Superior temporal gyrus (tissue), 1 donor: ENCODE data around the gene GRN.
"Not testable (repeated sequence)": the region's sequence is repeated elsewhere in the genome, so short reads cannot be mapped to it uniquely, and the experiment has no call there.

ENCODE experiments used
- DNase-seq: peaks from one replicate; pipeline ENCODE4 v3.0.0-alpha.2; 2016; ENCODE audit errors: extremely low spot score

GRN gene

DNA sequence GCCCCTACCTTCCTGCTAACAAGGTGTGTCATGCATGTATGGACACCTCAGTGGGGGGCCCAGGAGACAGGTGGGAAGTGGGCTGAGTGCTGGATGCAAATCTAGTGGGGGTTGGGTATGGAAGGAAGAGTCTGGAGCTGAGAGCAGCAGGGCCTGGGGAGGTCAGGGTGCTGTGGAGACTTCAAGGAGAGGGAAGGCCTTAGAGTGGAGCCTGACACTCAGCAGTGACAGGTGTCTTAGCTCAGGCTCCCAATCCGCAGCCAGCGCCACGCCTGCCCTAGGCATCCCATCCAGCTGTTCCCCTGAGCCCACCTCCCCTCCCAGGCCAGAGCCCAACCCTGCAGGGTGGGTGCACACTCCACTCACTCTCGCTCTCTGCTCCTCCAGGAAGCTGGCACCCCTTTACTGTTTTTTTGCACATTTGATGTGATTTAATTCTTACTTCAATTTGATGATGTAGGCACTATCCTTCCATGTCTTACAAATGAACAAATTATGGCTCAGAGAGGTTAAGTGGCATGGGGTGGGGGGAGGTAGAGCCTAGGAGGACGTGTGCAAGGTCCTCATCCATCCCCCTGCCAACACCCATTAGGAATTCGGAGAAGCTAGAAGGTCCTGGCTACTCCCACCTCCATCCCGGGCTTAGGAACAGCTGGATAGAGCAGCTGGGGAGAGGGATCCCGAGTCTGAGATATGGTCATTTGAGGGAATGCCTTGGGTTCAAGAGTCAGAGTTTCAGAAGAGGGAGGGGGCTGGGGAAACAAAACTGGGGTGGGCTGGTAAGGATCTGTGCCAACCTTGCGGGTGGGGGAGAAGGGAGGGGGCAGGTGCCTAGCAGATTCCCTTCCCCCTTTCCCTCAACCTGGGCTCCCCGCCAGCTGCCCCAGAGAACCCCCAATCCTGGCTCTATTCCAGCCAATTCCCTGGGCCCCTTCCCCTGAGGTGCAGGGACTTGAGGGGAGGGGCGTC, 16.5 kb downstream of the GRN start:
- no peak for DNase-seq

DNA sequence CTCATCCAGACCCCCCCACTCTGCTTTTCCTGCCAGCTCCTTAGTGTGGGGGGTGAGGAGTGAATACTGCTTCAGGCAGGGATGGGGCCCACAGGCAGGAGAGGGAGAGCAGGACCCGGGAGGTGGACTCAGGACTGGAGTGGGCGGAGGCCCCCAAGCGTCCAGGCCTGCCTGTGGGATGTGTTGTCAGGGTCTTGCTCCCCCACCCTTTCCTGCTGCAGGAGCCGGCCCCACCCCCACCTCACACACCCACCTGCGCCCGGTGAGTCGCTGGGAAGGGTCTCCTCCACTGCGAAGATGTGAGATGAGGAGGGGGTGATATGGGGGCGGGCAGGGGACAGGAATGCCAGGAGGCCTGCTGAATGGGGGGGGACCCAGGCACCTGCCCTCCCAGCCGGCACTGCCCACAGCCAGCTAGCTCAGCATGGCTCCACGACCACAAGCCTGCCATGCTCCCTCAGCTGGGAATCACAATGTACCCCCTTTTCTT, 17.4 kb downstream of the GRN start:
- no peak for DNase-seq

DNA sequence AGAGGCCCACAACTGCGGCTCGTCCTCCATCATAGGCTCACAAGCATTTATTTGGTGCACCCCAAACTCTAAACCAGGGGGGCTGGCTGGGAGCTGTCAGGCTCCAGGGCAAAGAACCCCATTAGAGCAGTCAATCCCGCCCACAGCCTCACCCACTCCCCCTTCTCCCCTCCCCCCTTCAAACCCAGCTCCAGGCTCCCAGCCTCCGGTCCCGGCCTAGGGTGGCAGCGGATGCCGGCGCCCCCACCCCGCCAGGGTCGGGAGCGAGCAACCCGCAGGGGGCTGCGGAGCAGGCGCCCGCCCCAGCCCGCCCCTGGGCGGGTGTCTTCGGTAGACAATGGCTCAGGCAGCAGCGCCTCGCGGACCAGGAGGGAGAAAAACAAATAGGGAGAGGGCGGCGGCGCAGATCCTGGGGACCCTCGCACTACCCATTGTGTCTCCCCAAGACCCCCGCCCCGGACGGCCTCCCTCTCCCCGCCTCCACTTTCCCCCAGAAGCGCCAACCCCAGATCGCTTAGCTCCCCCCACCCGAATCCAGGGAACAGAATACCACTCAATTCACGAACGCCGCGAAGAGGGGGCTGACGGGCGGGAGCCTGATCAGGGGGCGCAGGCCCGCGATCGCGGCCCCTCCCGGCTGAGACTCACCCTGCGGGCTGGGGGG, 18.0 kb downstream of the GRN start:
- DNase-seq, result no peak

DNA sequence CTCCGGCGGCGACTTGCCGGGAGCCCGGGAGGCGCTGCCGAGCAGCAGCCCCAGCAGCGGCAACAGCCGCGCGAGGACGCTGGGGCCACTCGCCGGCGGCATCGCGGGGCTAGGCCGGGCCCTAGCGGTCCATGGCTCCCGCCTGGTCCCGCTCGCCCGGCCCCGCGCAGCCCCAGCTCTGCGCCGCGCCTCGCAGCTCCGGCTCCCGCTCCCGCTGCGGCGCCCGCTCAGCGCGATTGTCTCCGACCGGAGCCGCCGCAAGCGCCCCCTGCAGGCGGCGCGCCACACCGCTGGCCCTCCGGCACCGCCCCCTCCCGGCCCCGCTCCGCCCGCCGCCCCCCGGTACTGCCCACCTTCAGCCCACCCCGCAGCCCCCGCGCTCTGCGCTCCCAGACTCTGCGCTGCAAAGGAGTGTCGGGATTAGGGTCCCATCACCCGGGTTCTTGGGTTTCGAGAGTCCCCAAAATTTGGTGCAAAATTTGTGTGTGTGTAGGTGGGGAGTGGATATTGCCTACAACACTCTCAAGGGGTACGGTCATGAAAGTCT, 18.6 kb downstream of the GRN start, which contains the start of gene FAM171A2:
FAM171A2 (minus strand) TSS at position 241 of the 547 bp plus-strand sequence; CDS start at position 102, 139 bp downstream.
- peak; percentile 53 for DNase-seq

DNA sequence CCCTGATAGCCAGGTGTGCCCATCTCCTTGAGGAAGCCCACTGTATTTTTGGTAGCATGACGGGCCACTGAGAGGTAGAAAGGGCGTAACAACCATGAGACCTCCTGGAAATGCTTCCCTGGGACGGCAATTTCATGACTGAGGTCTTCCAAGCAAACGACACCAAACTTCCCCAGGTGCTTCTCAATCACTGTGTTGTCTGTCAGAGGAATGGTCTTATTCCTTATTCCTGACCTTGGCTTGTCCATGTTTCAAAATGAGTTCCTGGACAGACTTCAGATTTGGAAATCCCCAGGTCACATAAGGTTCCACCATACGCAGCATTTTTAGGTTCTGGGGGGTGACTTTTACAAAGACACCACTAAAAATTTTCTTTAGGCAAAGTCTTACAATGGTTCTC, 19.9 kb downstream of the GRN start:
- DNase-seq, result not testable (repeated sequence)

DNA sequence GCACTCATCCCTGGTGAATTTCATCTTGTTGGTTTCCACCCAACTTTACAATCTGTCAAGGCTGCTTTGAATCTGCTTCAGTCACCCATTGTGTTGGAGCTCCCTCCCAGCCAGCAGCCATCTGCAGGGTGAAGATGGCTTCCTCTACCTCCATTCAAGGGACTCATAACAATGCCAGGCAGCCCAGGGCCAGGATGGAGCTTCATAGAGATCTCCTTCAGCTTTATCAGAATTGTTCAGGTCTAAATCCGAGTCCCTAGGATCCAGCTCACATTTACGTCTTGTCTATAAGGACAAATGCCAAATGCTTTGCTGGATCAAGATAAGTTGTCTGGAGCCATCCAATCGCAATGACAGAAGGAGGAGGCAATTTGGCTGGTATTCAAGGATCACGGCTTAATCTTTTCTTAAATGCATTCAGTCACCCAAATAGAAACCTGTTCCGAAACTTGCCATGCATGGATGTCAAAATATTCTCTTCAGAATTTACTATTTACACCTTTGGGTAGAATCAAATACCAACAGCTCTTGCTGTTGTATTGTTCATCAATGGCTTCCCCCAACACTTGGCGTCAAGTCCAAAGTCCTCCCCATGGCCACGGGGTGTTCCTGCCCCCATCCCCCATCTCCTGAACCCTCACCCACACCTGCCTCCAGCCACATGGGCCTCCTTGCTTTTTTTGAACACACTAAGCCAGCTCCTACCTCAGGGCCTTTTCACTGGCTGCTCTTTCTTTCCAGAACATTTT, 22.3 kb downstream of the GRN start:
- DNase-seq, result peak; percentile 65

DNA sequence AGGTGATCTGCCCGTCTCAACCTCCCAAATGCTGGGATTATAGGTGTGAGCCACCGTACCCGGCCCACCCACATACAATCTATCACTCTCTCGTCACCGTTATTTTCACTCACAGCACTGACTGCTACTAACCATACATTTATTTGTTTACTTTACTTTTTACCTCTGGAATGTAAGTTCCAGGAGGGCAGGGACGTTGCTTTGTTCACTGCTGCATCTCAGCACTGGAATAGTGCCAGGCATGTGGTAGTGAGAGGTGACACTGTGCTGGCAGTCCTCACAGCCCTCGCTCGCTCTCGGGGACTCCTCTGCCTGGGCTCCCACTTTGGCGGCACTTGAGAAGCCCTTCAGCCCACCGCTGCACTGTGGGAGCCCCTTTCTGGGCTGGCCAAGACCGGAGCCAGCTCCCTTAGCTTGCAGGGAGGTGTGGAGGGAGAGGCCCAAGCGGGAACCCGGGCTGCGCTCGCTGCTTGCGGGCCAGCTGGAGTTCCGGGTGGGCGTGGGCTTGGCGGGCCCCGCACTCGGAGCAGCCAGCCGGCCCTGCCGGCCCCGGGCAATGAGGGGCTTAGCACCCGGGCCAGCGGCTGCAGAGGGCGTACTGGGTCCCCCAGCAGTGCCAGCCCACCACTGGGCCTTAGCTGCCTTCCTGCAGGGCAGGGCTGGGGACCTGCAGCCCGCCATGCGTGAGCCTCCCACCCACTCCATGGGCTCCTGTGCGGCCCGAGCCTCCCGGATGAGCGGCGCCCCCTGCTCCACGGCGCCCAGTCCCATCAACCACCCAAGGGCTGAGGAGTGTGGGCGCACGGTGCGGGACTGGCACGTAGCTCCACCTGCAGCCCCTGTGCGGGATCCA, 23.5 kb downstream of the GRN start:
- not testable (repeated sequence) for DNase-seq

DNA sequence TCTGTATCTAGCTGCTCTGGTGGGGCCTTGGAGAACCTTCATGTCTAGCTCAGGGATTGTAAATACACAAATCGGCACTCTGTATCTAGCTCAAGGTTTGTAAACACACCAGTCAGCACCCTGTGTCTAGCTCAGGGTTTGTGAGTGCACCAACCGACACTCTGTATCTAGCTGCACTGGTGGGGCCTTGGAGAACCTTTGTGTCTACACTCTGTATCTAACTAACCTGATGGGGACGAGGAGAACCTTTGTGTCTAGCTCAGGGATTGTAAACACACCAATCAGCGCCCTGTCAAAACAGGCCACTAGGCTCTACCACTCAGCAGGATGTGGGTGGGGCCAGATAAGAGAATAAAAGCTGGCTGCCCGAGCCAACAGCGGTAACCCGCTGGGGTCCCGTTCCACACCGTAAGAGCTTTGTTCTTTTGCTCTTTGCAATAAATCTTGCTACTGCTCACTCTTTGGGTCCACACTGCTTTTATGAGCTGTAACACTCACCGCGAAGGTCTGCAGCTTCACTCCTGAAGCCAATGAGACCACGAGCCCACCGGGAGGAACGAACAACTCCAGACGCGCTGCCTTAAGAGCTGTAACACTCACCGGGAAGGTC, 24.4 kb downstream of the GRN start:
- DNase-seq, result not testable (repeated sequence)

DNA sequence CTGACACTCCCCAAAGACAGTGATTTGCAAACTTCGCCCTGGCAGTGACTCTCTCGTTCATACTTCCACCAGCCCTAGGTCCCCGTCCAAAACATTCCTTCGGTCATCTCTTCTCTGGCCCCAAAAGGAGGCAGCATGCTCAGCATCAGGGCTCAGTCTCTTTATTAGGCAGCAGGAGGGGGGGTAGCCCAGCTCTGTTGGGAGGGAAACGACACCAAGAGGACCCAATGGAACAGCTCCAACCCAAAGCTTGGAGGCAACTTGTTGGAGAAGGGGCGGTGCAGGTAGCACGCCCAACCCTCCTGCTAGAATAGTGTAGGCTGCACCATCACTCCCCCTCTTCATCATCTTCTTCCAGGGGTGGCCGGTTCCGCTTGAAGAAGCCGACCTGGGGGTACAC, 26.9 kb downstream of the GRN start:
- no peak for DNase-seq

DNA sequence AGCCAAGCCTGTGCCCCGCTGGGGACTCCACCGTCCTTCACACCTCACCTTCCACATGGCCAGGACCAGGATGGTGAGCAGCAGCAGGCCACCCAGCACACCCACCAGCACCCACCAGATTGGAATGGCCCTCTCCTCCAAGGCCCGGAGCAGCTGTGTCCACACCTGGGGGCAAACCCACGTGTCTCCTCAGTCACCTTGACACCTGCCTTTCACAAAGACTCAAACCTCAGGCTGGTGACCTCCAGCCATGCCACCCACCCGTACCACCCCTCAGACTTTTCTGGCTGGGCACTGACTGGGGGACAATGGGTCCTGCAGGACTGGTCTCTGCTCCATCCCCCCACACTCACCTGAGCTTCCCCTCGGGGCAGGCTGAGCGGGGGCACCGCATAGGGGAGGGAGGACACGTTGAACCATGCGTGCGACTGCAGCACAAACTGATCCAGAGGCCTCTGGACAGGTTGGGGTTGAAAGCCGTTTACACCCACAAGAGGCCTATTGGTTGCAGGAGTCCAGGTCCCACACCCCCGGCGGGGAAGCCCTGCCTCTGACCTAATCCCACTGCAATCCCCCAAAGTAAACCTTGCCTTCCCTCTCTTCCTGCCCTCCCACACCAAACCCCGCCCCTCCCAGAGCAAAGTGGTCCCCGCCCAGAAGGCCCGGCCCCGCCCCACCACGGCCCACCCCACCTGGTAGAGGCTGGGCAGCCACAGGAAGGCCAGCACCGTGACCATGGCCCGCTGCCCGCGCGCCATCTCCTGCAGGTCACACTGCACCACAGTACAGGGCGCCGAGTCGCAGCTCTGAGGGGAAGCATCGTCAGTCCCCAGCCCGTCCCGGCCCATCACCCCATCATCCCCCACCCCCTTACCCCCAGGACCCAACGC, 29.4 kb downstream of the GRN start:
- no peak for DNase-seq

DNA sequence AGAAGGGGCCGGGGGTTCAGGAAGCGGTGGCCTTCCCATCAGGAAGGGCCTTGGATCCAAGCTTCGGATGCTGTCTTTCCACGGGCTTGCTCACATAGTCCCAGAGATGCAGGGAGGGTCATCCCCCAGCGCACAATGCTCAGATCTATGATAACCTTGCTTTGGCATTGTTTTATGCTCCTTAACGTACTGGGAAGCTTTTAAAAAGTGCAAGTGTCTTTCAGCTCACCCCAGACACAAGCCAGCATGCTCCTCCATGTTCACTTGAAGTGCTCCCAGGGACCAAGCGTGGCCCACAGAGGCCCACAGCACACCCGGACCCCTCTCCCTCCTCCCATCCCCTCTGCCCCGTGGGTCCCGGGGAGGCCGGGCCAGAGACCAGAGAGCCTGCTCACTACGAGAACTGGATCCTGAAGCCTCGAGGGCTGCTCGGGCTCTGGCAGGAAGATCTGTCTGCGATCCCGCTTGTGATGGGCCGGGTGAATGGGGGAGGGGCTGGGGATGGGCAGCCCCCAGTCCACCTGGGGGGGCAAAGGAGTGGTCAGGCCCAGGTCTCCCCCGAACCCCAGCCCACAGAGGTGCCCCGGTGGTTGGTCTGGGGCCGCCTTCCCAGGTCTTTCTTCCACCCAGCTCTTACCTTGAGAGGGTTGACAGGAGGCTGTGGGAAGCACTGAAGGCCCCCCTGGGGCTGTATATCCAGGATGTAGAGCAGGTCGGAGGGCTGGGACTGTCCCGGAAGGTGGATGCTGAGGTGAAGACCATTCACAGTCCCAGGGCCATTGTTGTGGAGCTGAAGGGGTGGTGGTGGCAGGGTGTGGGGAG, 30.3 kb downstream of the GRN start:
- DNase-seq, result no peak

DNA sequence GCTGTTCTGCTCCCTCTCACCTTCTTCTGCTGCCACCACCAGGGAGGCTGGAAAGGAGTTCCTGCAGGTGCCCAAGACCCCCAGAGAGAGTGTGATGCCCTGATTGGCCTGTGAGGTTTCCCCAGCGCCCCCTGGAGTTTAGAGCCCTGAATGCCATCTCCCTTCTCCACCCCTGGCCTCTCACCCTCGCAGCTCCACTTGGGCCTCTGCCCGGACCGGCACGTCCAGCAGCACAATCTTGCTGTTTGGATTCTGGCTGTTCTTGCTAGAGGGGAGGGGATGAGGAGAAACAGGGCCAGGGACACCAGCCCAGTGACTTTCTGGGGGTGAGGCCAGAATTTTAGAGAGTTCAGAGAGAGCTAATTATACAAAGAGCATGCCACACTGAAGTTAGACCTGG, 31.0 kb downstream of the GRN start:
- DNase-seq, result no peak

DNA sequence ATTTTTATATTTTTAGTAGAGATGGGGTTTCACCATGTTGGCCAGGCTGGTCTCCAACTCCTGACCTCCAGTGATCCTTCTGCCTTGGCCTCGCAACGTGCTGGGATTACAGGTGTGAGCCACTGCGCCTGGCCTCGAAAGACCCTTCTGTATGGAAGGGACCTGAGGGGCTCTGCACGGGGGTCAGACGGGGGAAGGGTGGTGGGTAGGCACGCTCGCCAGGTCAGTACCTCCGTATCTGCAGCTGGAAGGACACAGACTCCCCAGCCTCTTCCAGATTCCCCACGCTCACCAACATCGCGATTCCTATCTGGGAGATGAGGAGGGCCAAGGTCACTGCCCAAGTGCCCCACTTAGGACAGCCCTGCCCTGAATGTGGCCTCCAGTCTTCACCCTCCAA, 31.7 kb downstream of the GRN start:
- DNase-seq, result no peak

DNA sequence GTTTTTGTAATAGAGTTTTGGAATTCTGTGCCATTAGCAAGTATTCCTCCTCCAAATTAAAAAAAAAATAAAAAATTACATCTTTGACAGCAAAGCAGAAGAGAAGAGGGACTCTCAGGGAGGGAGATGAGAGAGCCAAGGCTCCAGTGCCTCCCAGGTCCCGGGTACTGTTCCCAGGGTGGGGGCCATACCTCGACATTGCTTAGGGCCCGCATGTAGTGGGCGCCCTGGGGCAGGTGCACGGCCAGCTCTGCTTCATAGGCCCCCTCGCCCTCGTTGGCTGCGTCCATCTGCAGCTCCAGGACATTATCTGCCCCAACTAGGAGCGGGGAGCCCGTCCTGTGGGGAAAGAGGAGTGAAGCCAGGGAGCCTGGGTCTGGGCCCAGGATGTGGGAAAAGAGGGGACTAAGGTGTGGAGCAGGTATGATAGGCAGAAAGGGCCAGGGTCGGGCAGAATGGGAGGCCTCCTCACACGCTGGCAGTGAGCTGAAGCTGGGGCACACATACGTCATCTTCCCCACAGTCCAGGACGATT, 33.1 kb downstream of the GRN start:
- DNase-seq, result no peak

DNA sequence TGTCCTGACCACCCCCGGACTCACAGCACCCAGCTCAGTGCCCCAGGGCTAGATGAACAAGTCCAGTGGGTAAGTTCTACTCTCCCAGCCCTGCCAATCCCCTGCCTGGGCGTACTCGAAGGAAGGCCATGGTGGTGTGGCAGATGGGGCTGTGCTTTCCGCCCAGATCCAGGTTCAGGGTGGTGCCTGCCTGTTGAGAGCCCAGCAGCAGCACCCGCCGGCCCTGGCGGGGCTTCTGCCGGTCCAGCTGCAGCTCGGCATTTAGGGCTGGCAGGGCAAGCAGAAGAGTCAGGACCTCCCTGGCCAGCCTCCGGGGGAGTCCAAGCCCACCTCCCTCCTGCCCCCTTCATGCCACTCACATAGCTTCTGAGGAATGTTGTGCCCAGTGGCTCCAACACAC, 34.8 kb downstream of the GRN start:
- no peak for DNase-seq

DNA sequence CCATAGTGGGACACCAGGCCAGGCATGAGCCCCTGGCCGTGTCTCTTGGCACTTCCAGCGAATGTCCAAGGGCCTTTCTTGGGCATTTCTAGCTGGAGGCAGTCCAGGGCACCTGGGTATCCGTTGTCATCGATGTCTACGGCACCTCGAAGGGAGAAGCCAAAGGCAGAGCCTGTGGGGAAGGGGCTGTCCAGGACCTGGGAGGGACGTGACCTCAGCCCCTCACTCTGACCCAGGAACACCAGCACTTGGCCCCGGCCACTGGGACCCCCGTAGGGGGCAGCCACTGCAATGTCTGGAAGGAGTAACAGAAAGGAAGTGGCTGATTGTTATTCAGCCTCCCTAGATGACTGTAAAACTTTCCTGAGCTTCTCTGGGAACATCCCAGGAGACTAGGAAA, 35.7 kb downstream of the GRN start:
- no peak for DNase-seq

DNA sequence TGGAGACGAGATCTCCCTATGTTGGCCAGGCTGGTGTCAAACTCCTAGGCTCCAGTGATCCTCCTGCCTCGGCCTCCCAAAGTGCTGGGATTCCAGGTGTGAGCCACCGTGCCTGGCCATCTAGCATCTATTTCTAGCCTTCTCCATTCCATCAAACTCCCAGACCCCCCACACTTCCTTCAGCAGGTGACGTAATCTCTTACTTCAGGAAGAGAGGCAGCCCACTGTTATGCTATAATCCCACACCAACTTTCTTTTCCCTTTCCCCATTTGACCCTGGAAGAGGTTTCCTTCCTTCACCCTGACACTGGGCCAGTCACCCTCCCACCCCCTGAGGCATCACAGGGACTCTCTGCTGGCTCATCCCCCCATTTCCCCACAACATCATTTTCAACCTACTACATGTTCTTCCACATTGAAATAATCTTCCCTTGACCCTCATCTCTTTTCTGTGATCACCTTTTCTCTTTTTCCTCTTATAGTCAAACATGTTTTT, 36.8 kb downstream of the GRN start:
- DNase-seq, result no peak

DNA sequence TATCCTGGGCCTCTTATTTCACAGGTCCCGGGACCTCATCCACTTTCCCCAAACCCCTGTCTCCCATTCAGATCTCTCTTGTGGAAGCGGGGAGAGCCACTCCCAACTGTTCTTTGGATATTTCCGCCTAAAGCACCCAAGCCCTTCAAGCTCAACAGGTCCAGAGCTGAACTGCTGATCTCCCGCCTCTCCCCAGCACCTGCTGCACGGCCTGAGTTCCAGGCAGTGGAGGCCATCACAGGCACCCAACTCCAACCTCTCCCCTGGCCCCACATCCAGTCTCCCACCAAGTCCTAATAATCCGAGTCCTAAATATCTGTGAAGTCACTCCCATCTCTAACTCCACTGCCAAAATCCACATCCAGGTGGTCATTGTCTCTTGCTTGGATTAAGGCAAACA, 37.8 kb downstream of the GRN start:
- no peak for DNase-seq
